Tibial nerve (tissue), 4 donors: ENCODE data around the gene U2AF1L4.

Experiments used
- EP300 ChIP-seq, 2 donors: sonication (generic); formaldehyde crosslinking; IDR thresholded peaks; one replicate each; pipeline ENCODE4 v1.6.1; 2017; ENCODE audit warnings: antibody characterized with exemption in 2 of 2, mild to moderate bottlenecking in 1 of 2
- POLR2A ChIP-seq, 2 donors: fragments of 450-650 bp; IDR thresholded peaks; one replicate each; pipeline ENCODE4 v1.6.1; 2017; ENCODE audit warnings: antibody characterized with exemption in 2 of 2, mild to moderate bottlenecking in 2 of 2, moderate library complexity in 2 of 2
- TF ChIP-seq, protein P1 (sequence below), 5 experiments: fragments of 200-600 bp in 3 of 5; fragments of 450-650 bp in 2 of 5; sonication (generic) in 3 of 5; IDR thresholded peaks; one replicate each; pipeline ENCODE4 v1.5.1; 2016 to 2019; ENCODE audit warnings: antibody characterized with exemption in 5 of 5, mild to moderate bottlenecking in 3 of 5, moderate library complexity in 2 of 5

DNA sequence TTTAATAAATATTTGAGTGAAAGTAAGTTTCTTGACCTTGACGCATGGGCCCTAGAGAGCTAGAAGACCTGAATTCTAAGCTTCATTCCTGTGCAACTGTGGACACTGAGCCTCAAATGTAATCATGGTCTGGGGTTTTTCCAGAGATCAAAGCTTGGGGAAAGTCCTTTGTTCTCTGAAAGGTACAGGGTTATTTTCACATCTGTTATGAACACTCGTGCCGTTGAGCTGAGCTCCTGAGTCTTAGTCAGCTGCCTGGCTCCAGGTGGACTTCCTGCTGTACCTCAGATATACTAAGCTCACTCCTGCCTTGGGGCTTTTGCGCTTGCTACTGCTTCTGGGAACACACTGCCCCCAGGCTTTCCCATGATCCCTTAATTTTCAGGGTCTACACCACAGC, 48.4 kb downstream of the U2AF1L4 start:
- TF ChIP-seq POLR2A (IDR thresholded peaks at IDR 0.05) (no peak), EP300 (IDR thresholded peaks at IDR 0.05) (no peak)
- TF ChIP-seq, protein P1, sequence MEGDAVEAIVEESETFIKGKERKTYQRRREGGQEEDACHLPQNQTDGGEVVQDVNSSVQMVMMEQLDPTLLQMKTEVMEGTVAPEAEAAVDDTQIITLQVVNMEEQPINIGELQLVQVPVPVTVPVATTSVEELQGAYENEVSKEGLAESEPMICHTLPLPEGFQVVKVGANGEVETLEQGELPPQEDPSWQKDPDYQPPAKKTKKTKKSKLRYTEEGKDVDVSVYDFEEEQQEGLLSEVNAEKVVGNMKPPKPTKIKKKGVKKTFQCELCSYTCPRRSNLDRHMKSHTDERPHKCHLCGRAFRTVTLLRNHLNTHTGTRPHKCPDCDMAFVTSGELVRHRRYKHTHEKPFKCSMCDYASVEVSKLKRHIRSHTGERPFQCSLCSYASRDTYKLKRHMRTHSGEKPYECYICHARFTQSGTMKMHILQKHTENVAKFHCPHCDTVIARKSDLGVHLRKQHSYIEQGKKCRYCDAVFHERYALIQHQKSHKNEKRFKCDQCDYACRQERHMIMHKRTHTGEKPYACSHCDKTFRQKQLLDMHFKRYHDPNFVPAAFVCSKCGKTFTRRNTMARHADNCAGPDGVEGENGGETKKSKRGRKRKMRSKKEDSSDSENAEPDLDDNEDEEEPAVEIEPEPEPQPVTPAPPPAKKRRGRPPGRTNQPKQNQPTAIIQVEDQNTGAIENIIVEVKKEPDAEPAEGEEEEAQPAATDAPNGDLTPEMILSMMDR (IDR thresholded peaks at IDR 0.05): no peak
